Fibroblast of lung (primary cell): ENCODE measurements around the gene IP6K3. TPM values are rescaled to one million over a fixed set of nuclear protein-coding genes. Genes with fewer than 3 reads are reported as not detected.

Source experiments
- DNase-seq, 2 donors: peaks; one replicate each; pipeline versions ENCODE4 v3.0.0 to v3.0.0-alpha.2; 2010; ENCODE audit warnings: low read depth in 2 of 2
- H2AFZ ChIP-seq: 2 replicates; pipeline ENCODE4 v1.5.1; 2012; ENCODE audit warnings: low read length, control low read depth, inconsistent platforms
- H3K27ac ChIP-seq: 2 replicates; pipeline ENCODE4 v1.5.1; 2011; ENCODE audit warnings: low read length, control low read depth; ENCODE audit not compliant: insufficient read depth
- H3K27me3 ChIP-seq: 2 replicates; pipeline ENCODE4 v1.5.1; 2011; ENCODE audit warnings: mild to moderate bottlenecking, low read length; ENCODE audit not compliant: control insufficient read depth, insufficient read depth
- H3K36me3 ChIP-seq: 2 replicates; pipeline ENCODE4 v1.5.1; 2011; ENCODE audit warnings: low read length; ENCODE audit not compliant: control insufficient read depth, insufficient read depth
- H3K4me1 ChIP-seq: 2 replicates; pipeline ENCODE4 v1.5.1; 2011; ENCODE audit warnings: low read length; ENCODE audit not compliant: control insufficient read depth, insufficient read depth; ENCODE audit errors: extremely low read depth
- H3K4me2 ChIP-seq: 2 replicates; pipeline ENCODE4 v1.5.1; 2011; ENCODE audit warnings: low read length, control low read depth; ENCODE audit not compliant: insufficient read depth; ENCODE audit errors: extremely low read depth
- H3K4me3 ChIP-seq, 4 experiments: fragments of 200-600 bp in 1 of 4; sonication (generic) in 1 of 4; replicated peaks in 1 of 4; 2 replicates each; pipeline ENCODE4 v1.5.1; 2011 to 2016; ENCODE audit warnings: low read length in 4 of 4, low read depth in 3 of 4, mild to moderate bottlenecking in 3 of 4, control low read depth in 2 of 4, inconsistent platforms in 1 of 4, mixed read lengths in 1 of 4; ENCODE audit not compliant: insufficient read depth in 1 of 4; ENCODE audit errors: control extremely low read depth in 1 of 4
- H3K79me2 ChIP-seq: 2 replicates; pipeline ENCODE4 v1.5.1; 2012; ENCODE audit warnings: mild to moderate bottlenecking, low read length, inconsistent platforms; ENCODE audit not compliant: control insufficient read depth, insufficient read depth
- H3K9ac ChIP-seq: 2 replicates; pipeline ENCODE4 v1.5.1; 2011; ENCODE audit warnings: mild to moderate bottlenecking, low read length, control low read depth; ENCODE audit not compliant: insufficient read depth
- H3K9me3 ChIP-seq: 2 replicates; pipeline ENCODE4 v1.5.1; 2012; ENCODE audit warnings: low read depth, low read length; ENCODE audit not compliant: control insufficient read depth, insufficient read depth
- H4K20me1 ChIP-seq: 2 replicates; pipeline ENCODE4 v1.5.1; 2011; ENCODE audit warnings: low read length; ENCODE audit not compliant: control insufficient read depth, insufficient read depth; ENCODE audit errors: extremely low read depth
- CTCF ChIP-seq, 2 donors: IDR thresholded peaks in 1 of 2; conservative IDR thresholded peaks in 1 of 2; 1 replicate in 1 of 2; 2 replicates in 1 of 2; pipeline ENCODE4 v1.5.1; 2011 to 2012; ENCODE audit warnings: low read length in 2 of 2, control low read depth in 1 of 2, inconsistent platforms in 1 of 2, low read depth in 1 of 2, mild to moderate bottlenecking in 1 of 2
- EZH2 ChIP-seq: IDR thresholded peaks from 2 replicates; pipeline ENCODE4 v1.5.1; 2012; ENCODE audit warnings: low read length, control low read depth, mild to moderate bottlenecking; ENCODE audit errors: missing control alignments
- polyA plus RNA-seq, 2 donors: library from polyadenylated mRNA; depleted of rRNA in 1 of 2; stranded (reverse) in 1 of 2; unstranded in 1 of 2; fragments of >200 nt; gene quantifications; 2 replicates each; pipeline ENCODE4 v1.2.1, GENCODE V29; 2011 to 2012; ENCODE audit warnings: missing spikeins in 1 of 2
- total RNA-seq: library from RNA; depleted of rRNA; stranded (reverse); fragments of >200 nt; gene quantifications from 2 replicates; pipeline ENCODE4 v1.2.1, GENCODE V29; 2014

The IP6K3 gene
- total and polyA plus RNA-seq, 2 donors (not counting 1 experiment from before 2014, with no cell fraction given) = 0.84 to 5.4 TPM

- Histone ChIP-seq H3K36me3 (peaks cover 44% of the 10 kb centered on the region), H3K27ac (no peak overlapping the region), H3K9me3 (no peaks in the 10 kb centered on the region), H3K79me2 (no peaks in the 10 kb centered on the region), H3K9ac (no peak overlapping the region), H3K4me3 (no peak overlapping the region), H3K4me1 (peaks cover 9% of the 10 kb centered on the region), H2AFZ (no peak overlapping the region), H3K4me2 (no peak overlapping the region), H3K27me3 (no peaks in the 10 kb centered on the region), H4K20me1 (no peaks in the 10 kb centered on the region)
- TF ChIP-seq EZH2 (no peak), CTCF (conservative IDR thresholded peaks at IDR 0.05 in 1 of 2, IDR thresholded peaks at IDR 0.05 in 1 of 2; ENCODE audit: low read depth in 1 of 2, low read length in 2 of 2) (no peak)
- no peak for DNase-seq
Measured at GRCh38 chr6:33688006-33688405, 58.7 kb downstream of the IP6K3 start.

GRCh38 chr6:33686981-33687975 lies 59.4 kb downstream of the IP6K3 start:
- H4K20me1 ChIP-seq = no peaks in the 10 kb centered on the region

More at GRCh38 chr6:33686981-33687975, 59.4 kb downstream of the IP6K3 start:
- Histone ChIP-seq H3K9ac (no peak overlapping the region), H3K79me2 (no peaks in the 10 kb centered on the region), H3K4me2 (no peak overlapping the region), H3K9me3 (no peaks in the 10 kb centered on the region), H3K4me1 (peaks cover 7% of the 10 kb centered on the region), H3K27me3 (no peaks in the 10 kb centered on the region), H2AFZ (no peak overlapping the region), H3K27ac (no peak overlapping the region), H3K4me3 (no peak overlapping the region), H3K36me3 (peaks cover 42% of the 10 kb centered on the region)
- TF ChIP-seq EZH2 = no peak
- no peak for TF ChIP-seq CTCF (conservative IDR thresholded peaks at IDR 0.05 in 1 of 2, IDR thresholded peaks at IDR 0.05 in 1 of 2; ENCODE audit: low read depth in 1 of 2, low read length in 2 of 2)
- DNase-seq = no peak
